ENCODE measurements around the gene GGACT. TPM values are rescaled to one million over a fixed set of nuclear protein-coding genes. Genes with fewer than 3 reads are reported as not detected.
A peak's percentile ranks its signal among the peaks of the same experiment; 100 is the strongest.

GGACT gene
- total and polyA plus RNA-seq, 2 of the 8 experiments (the other 6 are each of a cell fraction or from before 2014, with no cell fraction given): 1.1 to 1.5 TPM

GRCh38 chr13:100522618-100523309 lies 65.8 kb downstream of the GGACT start:
- Histone ChIP-seq H2BK120ac (replicated peaks; ENCODE audit: low read depth, low read length) (no peak overlapping the region), H3K4me1 (replicated peaks in 1 of 4; ENCODE audit: control insufficient read depth in 3 of 4, insufficient read depth in 4 of 4, low read length in 3 of 4) (peaks cover 4 to 21% (median 11%) of the 10 kb centered on the region in 4 experiments), H3K23ac (ENCODE audit: insufficient read length) (no peak overlapping the region), H4K5ac (ENCODE audit: insufficient read length, low read depth, low read length) (no peak overlapping the region), H3K4ac (replicated peaks; ENCODE audit: insufficient read length, low read depth, low read length) (no peak overlapping the region), H3K18ac (ENCODE audit: extremely low read depth, low read length) (no peak overlapping the region), H3K23me2 (ENCODE audit: low read depth, low read length) (no peaks in the 10 kb centered on the region), H2AFZ (ENCODE audit: low read length) (no peak overlapping the region), H3K56ac (replicated peaks; ENCODE audit: insufficient read length, low read depth, low read length) (no peak overlapping the region), H4K20me1 (replicated peaks in 1 of 2; ENCODE audit: control insufficient read depth in 1 of 2, insufficient read depth in 2 of 2, low read length in 2 of 2) (no peaks in the 10 kb centered on the region), H2AK5ac (ENCODE audit: low read depth, low read length) (no peak overlapping the region), H3K27ac (ENCODE audit: low read depth, low read length) (no peak overlapping the region), H3K9me3 (ENCODE audit: insufficient read depth in 2 of 2, low read depth in 1 of 2, low read length in 1 of 2) (no peaks in the 10 kb centered on the region), H4K91ac (replicated peaks; ENCODE audit: insufficient read length, low read length) (no peak overlapping the region), H3K79me1 (ENCODE audit: low read depth, low read length) (no peaks in the 10 kb centered on the region), H2BK5ac (ENCODE audit: low read depth, low read length) (no peak overlapping the region), H3K36me3 (ENCODE audit: control insufficient read depth in 2 of 4, insufficient read depth in 4 of 4, low read length in 3 of 4) (no peaks in the 10 kb centered on the region), H3K4me2 (ENCODE audit: insufficient read depth in 1 of 2, low read depth in 2 of 2, low read length in 2 of 2) (no peak overlapping the region), H2BK12ac (ENCODE audit: low read depth, low read length) (no peak overlapping the region), H4K8ac (ENCODE audit: extremely low read depth, insufficient read depth, low read length) (no peak overlapping the region), H3K27me3 (replicated peaks in 1 of 4; ENCODE audit: control insufficient read depth in 3 of 4, extremely low read depth in 1 of 4, insufficient read depth in 3 of 4, low read length in 3 of 4) (no peaks in the 10 kb centered on the region), H3K9ac (replicated peaks in 1 of 4; ENCODE audit: extremely low read depth in 1 of 4, low read depth in 3 of 4, low read length in 3 of 4) (no peak overlapping the region), H3K14ac (ENCODE audit: insufficient read length) (no peak overlapping the region), H3K79me2 (ENCODE audit: control insufficient read depth in 1 of 2, insufficient read depth in 2 of 2, low read length in 2 of 2) (no peaks in the 10 kb centered on the region), H3K4me3 (ENCODE audit: extremely low read depth in 1 of 4, insufficient read depth in 2 of 4, low read depth in 3 of 4, low read length in 4 of 4) (no peak overlapping the region), H2BK20ac (ENCODE audit: low read length) (no peak overlapping the region), H2BK15ac (ENCODE audit: low read length) (peak overlapping the region; percentile 54; the same call in 1 of the 2 replicates)
- no peak for DNase-seq (ENCODE audit: low read depth in 1 of 2, low spot score in 2 of 2)
- no peak for FAIRE-seq
- ChIA-PET CTCF (ENCODE audit: partially characterized antibody) (interaction anchor here (1.2 to 1.7 kb wide), 6 partner anchors 8 to 615 kb away, joined by 3 to 6 read pairs (median 3); no protein-coding TSS in a partner anchor), POLR2A (ENCODE audit: partially characterized antibody) (interaction anchor here (1.1 kb wide), 1 partner anchor 858 kb away, joined by 3 read pairs; no protein-coding TSS in a partner anchor)
- WGBS, 2 experiments (ENCODE audit: extremely low coverage in 1 of 2, insufficient coverage in 1 of 2, insufficient read length in 1 of 2, insufficient replicate concordance in 2 of 2, low coverage in 1 of 2, low lambda C conversion rate in 2 of 2, missing lambda C conversion rate in 1 of 2): 89% methylated on average over 9 of the region's 9 CpGs; no CpG with 5 or more reads in 1 of the 2 experiments
- TF ChIP-seq EGR1 (IDR thresholded peaks at IDR 0.05; ENCODE audit: borderline replicate concordance, low read depth, low read length) (no peak), PHF8 (conservative IDR thresholded peaks at IDR 0.05; ENCODE audit: low read depth, low read length) (no peak), YY1 (IDR thresholded peaks at IDR 0.05; ENCODE audit: low read depth, low read length) (no peak), TAF7 (optimal IDR thresholded peaks at IDR 0.05; ENCODE audit: borderline replicate concordance, low read depth, low read length) (no peak), RAD21 (IDR thresholded peaks at IDR 0.05 in 1 of 2, conservative IDR thresholded peaks at IDR 0.05 in 1 of 2; ENCODE audit: low read depth in 2 of 2, low read length in 2 of 2) (no peak), ATF3 (IDR thresholded peaks at IDR 0.05; ENCODE audit: insufficient read depth, low read depth, low read length) (no peak), SUZ12 (IDR thresholded peaks at IDR 0.05; ENCODE audit: low read length) (no peak)

Data from H1 (cell line).